K562 (cell line): ENCODE results near the gene RBPMS2. TPM values are rescaled to one million over a fixed set of nuclear protein-coding genes. Genes with fewer than 3 reads are reported as not detected.
A peak's percentile ranks its signal among the peaks of the same experiment; 100 is the strongest.

Source experiments
- ATAC-seq: fragments of 200-7000 bp; cut with Tn5 transposase; 3 replicates; pipeline ENCODE4 v1.9.1; 2020; ENCODE audit warnings: moderate library complexity
- BruUV-seq: library from RNA; stranded (reverse); fragments of 400-500 nt; replicated peaks from 2 replicates; lab custom pipeline; 2021; lab: Mats Ljungman, UMichigan
- CTCF ChIA-PET: fragments of 300-600 bp; formaldehyde crosslinking; extraction: SDS; loops from one replicate; lab custom pipeline; 2021; ENCODE audit warnings: low intra/inter-chr PET ratio; lab: Yijun Ruan, JAX
- POLR2A ChIA-PET: fragments of 300-600, 350-650 bp; sonication (Branson Sonifier 250); formaldehyde crosslinking; extraction: SDS; loops from one replicate; lab custom pipeline; 2021; ENCODE audit warnings: antibody characterized with exemption, inconsistent platforms; lab: Yijun Ruan, JAX
- DNase-seq, 4 experiments: peaks; one replicate each; pipeline versions ENCODE4 v3.0.0 to v3.0.0-alpha.2; 2011 to 2018; ENCODE audit warnings: low spot score in 3 of 4, mixed read lengths in 3 of 4; ENCODE audit errors: extremely low read depth in 1 of 4
- FAIRE-seq: peaks from 2 replicates; lab custom pipeline; 2011; peaks lifted over from hg19 to GRCh38; lab: Jason Lieb, UNC
- H2AFZ ChIP-seq: 2 replicates; pipeline ENCODE4 v1.6.0; 2011; ENCODE audit warnings: low read depth, low read length, control low read depth, inconsistent platforms
- H3K27ac ChIP-seq: fragments of 200-600 bp; 3 replicates; pipeline ENCODE4 v1.8.0; 2011; ENCODE audit warnings: low read depth, mild to moderate bottlenecking, control low read depth, inconsistent platforms, low read length, moderate library complexity, mixed read lengths; ENCODE audit errors: extremely low read depth
- H3K27me3 ChIP-seq, 2 experiments: fragments of 300-600 bp in 1 of 2; 2 replicates in 1 of 2; 3 replicates in 1 of 2; pipeline versions ENCODE4 v1.6.0 to v1.8.0; 2011; ENCODE audit warnings: inconsistent platforms in 2 of 2, low read length in 2 of 2, mild to moderate bottlenecking in 1 of 2, mixed read lengths in 1 of 2, moderate library complexity in 1 of 2; ENCODE audit not compliant: control insufficient read depth in 2 of 2, insufficient read depth in 2 of 2
- H3K36me3 ChIP-seq: fragments of 300-600 bp; 3 replicates; pipeline ENCODE4 v1.8.0; 2011; ENCODE audit warnings: mild to moderate bottlenecking, low read length, inconsistent platforms; ENCODE audit not compliant: control insufficient read depth, insufficient read depth
- H3K4me1 ChIP-seq, 2 experiments: fragments of 200-600 bp in 1 of 2; replicated peaks in 1 of 2; 2 replicates in 1 of 2; 3 replicates in 1 of 2; pipeline versions ENCODE4 v1.5.1 to v1.8.0; 2011; ENCODE audit warnings: inconsistent platforms in 2 of 2, low read length in 2 of 2, mild to moderate bottlenecking in 1 of 2, mixed read lengths in 1 of 2, moderate library complexity in 1 of 2; ENCODE audit not compliant: control insufficient read depth in 2 of 2, insufficient read depth in 2 of 2
- H3K4me2 ChIP-seq: 2 replicates; pipeline ENCODE4 v1.6.1; 2011; ENCODE audit warnings: low read length, control low read depth, inconsistent platforms, mixed read lengths; ENCODE audit not compliant: insufficient read depth
- H3K4me3 ChIP-seq: fragments of 200-600 bp; sonication (generic), shearing (Covaris generic); 2 replicates; pipeline ENCODE4 v1.5.1; 2016; ENCODE audit warnings: control low read depth, inconsistent platforms
- H3K79me2 ChIP-seq: fragments of 200-600 bp; 3 replicates; pipeline ENCODE4 v1.8.0; 2011; ENCODE audit warnings: low read length, inconsistent platforms; ENCODE audit not compliant: control insufficient read depth, insufficient read depth
- H3K9ac ChIP-seq, 2 experiments: 2 replicates each; pipeline versions ENCODE4 v1.6.0 to v1.6.1; 2011; ENCODE audit warnings: low read depth in 2 of 2, low read length in 2 of 2, control low read depth in 1 of 2, inconsistent platforms in 1 of 2, mild to moderate bottlenecking in 1 of 2, mixed read lengths in 1 of 2; ENCODE audit not compliant: insufficient read depth in 1 of 2
- H3K9me1 ChIP-seq: one replicate; pipeline ENCODE4 v1.6.0; 2011; ENCODE audit warnings: inconsistent platforms, mild to moderate bottlenecking, low read length, moderate library complexity; ENCODE audit not compliant: control insufficient read depth, insufficient read depth
- H3K9me3 ChIP-seq: replicated peaks from 2 replicates; pipeline ENCODE4 v1.5.1; 2011; ENCODE audit warnings: low read depth, low read length, inconsistent platforms; ENCODE audit not compliant: control insufficient read depth, insufficient read depth
- H4K20me1 ChIP-seq: replicated peaks from 2 replicates; pipeline ENCODE4 v1.6.1; 2011; ENCODE audit warnings: low read length, inconsistent platforms, mixed read lengths; ENCODE audit not compliant: control insufficient read depth, insufficient read depth
- NCOA2 ChIP-seq, 2 experiments: fragments of 450-650 bp; IDR thresholded peaks; 2 replicates each; pipeline ENCODE4 v1.6.1; 2018; ENCODE audit warnings: mild to moderate bottlenecking in 2 of 2, moderate library complexity in 1 of 2; ENCODE audit not compliant: partially characterized antibody in 2 of 2
- YY1 ChIP-seq, 3 experiments: IDR thresholded peaks; 2 replicates each; pipeline ENCODE4 v1.6.1; 2011; ENCODE audit warnings: low read length in 2 of 3, mild to moderate bottlenecking in 2 of 3, moderate library complexity in 2 of 3, borderline replicate concordance in 1 of 3, control low read depth in 1 of 3, low read depth in 1 of 3; ENCODE audit not compliant: insufficient read depth in 3 of 3, insufficient replicate concordance in 2 of 3, control insufficient read depth in 1 of 3, insufficient read length in 1 of 3; ENCODE audit errors: extremely low read depth in 1 of 3
- ZBTB8A ChIP-seq: fragments of 450-650 bp; IDR thresholded peaks from 2 replicates; pipeline ENCODE4 v1.6.1; 2018; ENCODE audit warnings: mild to moderate bottlenecking, moderate library complexity; ENCODE audit not compliant: partially characterized antibody
- WGBS: fragments of 100-300 bp; shearing (Covaris generic); methylation state at CpG from one replicate; pipeline ENCODE4 v1.1.6; 2016; ENCODE audit warnings: low coverage, mixed read lengths; ENCODE audit not compliant: insufficient coverage; ENCODE audit errors: missing lambda C conversion rate; 5-methylcytosine and 5-hydroxymethylcytosine counted together
- in situ Hi-C: fragments of 300-500 bp; cut with MboI; formaldehyde crosslinking; loops from 4 replicates; pipeline ENCODE4 v1.15.0; 2018; ENCODE audit warnings: inconsistent platforms, mixed read lengths
- intact Hi-C: fragments of 100-400 bp; cut with micrococcal nuclease; formaldehyde crosslinking; loops from 2 replicates; pipeline ENCODE4 v1.14.2; 2022
- polyA plus RNA-seq, 8 experiments: library from polyadenylated mRNA; depleted of rRNA in 4 of 8; stranded (reverse) in 5 of 8; unstranded in 3 of 8; fragments of >200 nt; fragmentation: Nextera tagmentation in 2 of 8; fragmentation: Illumina TruSeq in 1 of 8; extraction: Ambion mirVana in 2 of 8; extraction: Trizol in 1 of 8; gene quantifications; 2 replicates each; pipeline versions ENCODE4 v1.2.1 to v1.2.3, GENCODE V29; 2011 to 2014; ENCODE audit warnings: inconsistent platforms in 1 of 8, missing spikeins in 1 of 8
- total RNA-seq, 7 experiments: library from RNA; depleted of rRNA in 6 of 7; stranded (reverse); fragments of >200 nt in 6 of 7; fragmentation: Illumina TruSeq in 2 of 7; extraction: Trizol in 2 of 7; gene quantifications; 2 replicates each; pipeline versions ENCODE4 v1.2.1 to v1.2.3, GENCODE V29; 2011 to 2021; ENCODE audit warnings: low replicate concordance in 1 of 7

The RBPMS2 gene
- total and polyA plus RNA-seq, 9 of the 15 experiments (the other 6 are each of a cell fraction or from before 2014, with no cell fraction given) = 0.11 to 2.6 (median 0.37) TPM; not detected in 1

DNA sequence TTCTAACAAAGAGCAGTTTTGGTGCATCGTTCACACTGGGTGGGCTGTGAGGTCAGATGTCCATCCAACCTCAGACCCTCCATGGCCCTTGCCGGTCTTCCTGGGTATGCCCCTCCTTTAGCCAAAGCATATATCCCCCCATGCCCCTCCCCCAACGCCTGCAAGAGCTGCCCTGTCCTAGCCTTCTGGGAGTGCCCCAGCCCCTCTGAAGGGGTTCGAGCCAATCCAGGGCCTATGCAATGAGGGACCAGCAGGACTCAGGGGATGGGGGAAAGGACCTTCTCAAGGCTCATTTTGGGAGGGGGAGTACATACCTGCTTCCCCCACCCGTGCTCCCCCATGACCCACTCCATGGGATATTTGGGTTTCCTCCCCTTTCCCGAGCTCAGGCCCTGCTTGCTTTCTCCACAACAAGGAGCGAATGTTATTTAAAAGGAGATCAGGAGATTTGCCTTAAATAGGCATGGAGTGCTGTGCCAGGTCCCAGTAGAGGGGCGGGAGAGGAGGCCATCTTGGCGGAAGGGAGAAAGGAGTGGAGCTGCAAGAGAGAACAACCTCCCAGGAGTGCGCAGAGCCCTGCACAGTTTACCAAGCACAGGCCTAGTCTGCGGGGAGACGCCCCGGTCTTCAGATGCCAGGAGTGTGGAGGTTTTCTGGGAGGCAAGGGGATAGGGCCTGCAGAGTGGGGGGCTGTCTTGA, 31.8 kb upstream of the RBPMS2 start:
- Histone ChIP-seq H3K9ac (no peak overlapping the region), H3K4me3 (no peak overlapping the region), H3K79me2 (no peaks in the 10 kb centered on the region), H4K20me1 (no peaks in the 10 kb centered on the region; the same call in 1 of the 2 replicates), H3K9me3 (no peaks in the 10 kb centered on the region), H3K27me3 (peaks cover 5 to 7% of the 10 kb centered on the region in 2 experiments; a peak in 2 of 5 replicates), H3K9me1 (no peaks in the 10 kb centered on the region), H3K4me1 (peaks cover 5 to 9% of the 10 kb centered on the region in 2 experiments; a peak in 4 of 5 replicates), H2AFZ (no peak overlapping the region), H3K27ac (no peak overlapping the region), H3K36me3 (no peaks in the 10 kb centered on the region), H3K4me2 (no peak overlapping the region)
- FAIRE-seq (no peak), ATAC-seq (0 out of 3 replicates have a peak, but pooled peaks have one; percentile 16), DNase-seq (no peak)
- no TSS peak for BruUV-seq
- 7% methylated on average over 13 of the region's 13 CpGs for WGBS
- TF ChIP-seq ZBTB8A (no peak), NCOA2 (IDR thresholded peaks at IDR 0.05; ENCODE audit: partially characterized antibody in 2 of 2) (no peak), YY1 (IDR thresholded peaks at IDR 0.05; ENCODE audit: borderline replicate concordance in 1 of 3, control insufficient read depth in 1 of 3, extremely low read depth in 1 of 3, insufficient read depth in 3 of 3, insufficient read length in 1 of 3, insufficient replicate concordance in 2 of 3, low read depth in 1 of 3, low read length in 2 of 3) (peak in 1 of 3 experiments; percentile 68)
- intact Hi-C loops = no loop called here
- ChIA-PET POLR2A (interaction anchor here (0.5 to 1.4 kb wide), 2 partner anchors 13 to 53 kb away, joined by 4 to 5 read pairs; no protein-coding TSS in a partner anchor), CTCF (interaction anchor here (0.7 kb wide), 1 partner anchor 76 kb away, joined by 3 read pairs; no protein-coding TSS in a partner anchor)
- in situ Hi-C loops = no loop called here
